Heart left ventricle (tissue), 16 donors: ENCODE results near the gene GRB2. TPM values are rescaled to one million over a fixed set of nuclear protein-coding genes. Genes with fewer than 3 reads are reported as not detected.

Source experiments
- ATAC-seq, 4 donors: fragments of 200-7000 bp; cut with Tn5 transposase; one replicate each; pipeline ENCODE4 v1.9.1; 2020 to 2022; ENCODE audit warnings: moderate library complexity in 4 of 4, mild to moderate bottlenecking in 3 of 4, moderate number of reproducible peaks in 1 of 4
- DNase-seq, 5 donors: peaks; one replicate each; pipeline ENCODE4 v3.0.0-alpha.2; 2020
- H3K27ac ChIP-seq, 12 donors: fragments of 200-600 bp; sonication (generic) in 4 of 12; one replicate each; pipeline versions ENCODE4 v1.5.0 to v1.8.0; 2016 to 2022; ENCODE audit warnings: mild to moderate bottlenecking in 2 of 12
- H3K27me3 ChIP-seq, 9 donors: fragments of 200-600 bp; sonication (generic) in 2 of 9; one replicate each; pipeline versions ENCODE4 v1.5.1 to v1.8.0; 2016 to 2022; ENCODE audit warnings: mild to moderate bottlenecking in 3 of 9
- H3K36me3 ChIP-seq, 9 donors: fragments of 200-600 bp; sonication (generic) in 2 of 9; one replicate each; pipeline versions ENCODE4 v1.5.0 to v1.8.0; 2018 to 2022; ENCODE audit warnings: mild to moderate bottlenecking in 2 of 9
- H3K4me1 ChIP-seq, 12 donors: fragments of 200-600 bp; sonication (generic) in 4 of 12; one replicate each; pipeline versions ENCODE4 v1.5.0 to v1.8.0; 2016 to 2022; ENCODE audit warnings: mild to moderate bottlenecking in 3 of 12
- H3K4me3 ChIP-seq, 12 donors: fragments of 200-600 bp; sonication (generic) in 4 of 12; one replicate each; pipeline versions ENCODE4 v1.5.0 to v1.8.0; 2017 to 2022; ENCODE audit warnings: mild to moderate bottlenecking in 9 of 12, moderate library complexity in 4 of 12
- H3K9me3 ChIP-seq, 12 donors: fragments of 200-600 bp; sonication (generic) in 4 of 12; one replicate each; pipeline versions ENCODE4 v1.5.0 to v1.8.0; 2016 to 2022; ENCODE audit warnings: mild to moderate bottlenecking in 1 of 12
- POLR2A ChIP-seq, 2 donors: fragments of 450-650 bp; IDR thresholded peaks; one replicate each; pipeline ENCODE4 v1.6.1; 2017; ENCODE audit warnings: antibody characterized with exemption in 2 of 2, mild to moderate bottlenecking in 2 of 2, moderate library complexity in 2 of 2
- WGBS, 4 donors: extraction: QIAGEN DNeasy Blood & Tissue Kit in 2 of 4; methylation state at CpG; one replicate each; pipeline versions ENCODE4 v1.1.5 to v1.1.7; 2013 to 2018; 5-methylcytosine and 5-hydroxymethylcytosine counted together
- intact Hi-C, 10 donors: fragments of 100-400 bp; cut with DNase I; formaldehyde crosslinking; loops; one replicate each; pipeline versions ENCODE4 v1.11.1 to v1.14.2; 2022
- polyA plus RNA-seq, 2 donors: library from polyadenylated mRNA; stranded (reverse); fragments of 200-250 nt; gene quantifications; one replicate each; pipeline ENCODE4 v1.2.3, GENCODE V29; 2013
- total RNA-seq, 9 donors: library from RNA; depleted of rRNA in 2 of 9; stranded (reverse); fragments of >200 nt in 2 of 9; fragmentation: NEBNext Ultra II Directional in 3 of 9; extraction: Animal tissue kit (Norgen Biotek cat#: 25700) in 3 of 9; gene quantifications; one replicate each; pipeline versions ENCODE4 v1.1.0 to v1.2.4, GENCODE V29; 2016 to 2023
- TF ChIP-seq, protein P1 (sequence below), 12 donors: fragments of 200-600 bp; sonication (generic) in 4 of 12; IDR thresholded peaks; one replicate each; pipeline versions ENCODE4 v1.5.0 to v1.8.0; 2018 to 2022; ENCODE audit warnings: antibody characterized with exemption in 12 of 12, mild to moderate bottlenecking in 5 of 12
- donor health status: ischemic (EF 13 %, LVEDD 7.1; RV severe dilation, severe dysfunction).
- donor health status: healthy with polysubstance abuse.
- donor health status: DM: no; HTN: yes; CAD: no.
- donor health status: DM: no; HTN: no; CAD: no.
- donor health status: ischemic (EF 25% LVEDD 6.9; RV normal size, moderate dysfunction).
- donor health status: ischemic (EF 25% LVEDD 5.7; RV mildly dilated, moderate dysfunction).
- donor health status: healthy.
- donor health status: DM: yes; HTN: yes; CAD: no.
- donor health status: ischemic (EF 35%, LVEDD 5.7; RV mildly dilated, moderate dysfunction).
- donor health status: nonischemic (EF 11% LVEDD 7.7; RV severe dilation, severe dysfunction).
- donor health status: DM: yes; HTN: yes; CAD: no.
- donor health status: PGD.
- donor health status: ischemic (EF 29% LVEDD 5.4; RV normal size, mild dysfunction).
- donor health status: nonischemic (EF 23%, LVEDD 6.1; RV moderate dilation, normal function).

The GRB2 gene
- total and polyA plus RNA-seq, 11 donors, result 24.5 to 145 (median 67.7) TPM

DNA sequence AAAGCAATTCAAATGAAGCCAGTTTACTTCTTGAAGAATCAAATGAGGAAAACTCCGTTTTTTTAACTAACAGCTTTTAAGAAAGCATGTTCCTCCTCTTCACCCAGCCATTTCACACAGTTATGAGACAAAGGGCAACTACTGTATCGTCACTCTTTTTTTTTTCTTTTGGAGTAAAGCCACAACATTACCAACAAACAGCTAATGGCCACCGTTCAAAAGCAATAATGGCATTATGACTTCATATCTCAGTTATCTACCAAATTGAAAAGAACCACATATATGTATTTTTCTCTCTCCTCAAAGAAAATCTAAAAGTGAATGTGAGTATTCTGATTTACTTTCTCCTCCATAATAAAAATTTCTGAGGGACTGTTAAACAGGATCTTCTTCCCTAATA is 14.5 kb downstream of the GRB2 start:
- H3K4me1 ChIP-seq, result peaks cover 0 to 95% (median 38%) of the 10 kb centered on the region in 12 donors
- no peak for DNase-seq

DNA sequence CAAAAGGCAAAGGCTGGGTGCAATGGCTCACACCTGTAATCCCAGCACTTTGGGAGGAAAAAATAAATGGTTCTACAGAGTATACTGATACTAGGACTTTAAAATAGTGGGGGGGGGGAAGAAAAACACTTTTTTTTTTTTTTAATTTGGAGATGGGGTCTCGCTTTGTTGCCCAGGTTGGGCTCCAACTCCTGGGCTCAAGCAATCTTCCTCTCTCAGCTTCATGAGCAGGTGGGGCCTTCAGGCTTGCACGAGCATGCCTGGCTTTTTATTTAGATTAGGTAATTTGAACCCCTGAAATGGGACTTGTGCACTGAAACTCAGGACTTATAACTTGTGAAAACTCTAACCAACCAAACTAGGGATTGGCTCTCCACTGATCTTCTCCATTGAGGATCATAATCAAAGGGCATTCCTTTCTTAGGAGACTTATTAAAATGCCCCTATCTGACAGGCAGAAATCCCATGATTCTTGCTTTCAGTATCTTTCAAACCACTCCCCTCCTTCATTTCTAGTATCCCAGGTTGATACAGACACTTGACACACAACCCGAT is 16.9 kb downstream of the GRB2 start:
- H3K9me3 ChIP-seq, result no peaks in the 10 kb centered on the region
- no peak overlapping the region for H3K4me3 ChIP-seq
- H3K27ac ChIP-seq, result peak overlapping the region in 1 of 12 donors; percentile 2
- intact Hi-C loops, result no loop called here
- WGBS, 4 donors, result 61 to 88% (median 74%) methylated on average over 3 of the region's 3 CpGs
- no peak for TF ChIP-seq POLR2A (IDR thresholded peaks at IDR 0.05)
- TF ChIP-seq, protein P1, sequence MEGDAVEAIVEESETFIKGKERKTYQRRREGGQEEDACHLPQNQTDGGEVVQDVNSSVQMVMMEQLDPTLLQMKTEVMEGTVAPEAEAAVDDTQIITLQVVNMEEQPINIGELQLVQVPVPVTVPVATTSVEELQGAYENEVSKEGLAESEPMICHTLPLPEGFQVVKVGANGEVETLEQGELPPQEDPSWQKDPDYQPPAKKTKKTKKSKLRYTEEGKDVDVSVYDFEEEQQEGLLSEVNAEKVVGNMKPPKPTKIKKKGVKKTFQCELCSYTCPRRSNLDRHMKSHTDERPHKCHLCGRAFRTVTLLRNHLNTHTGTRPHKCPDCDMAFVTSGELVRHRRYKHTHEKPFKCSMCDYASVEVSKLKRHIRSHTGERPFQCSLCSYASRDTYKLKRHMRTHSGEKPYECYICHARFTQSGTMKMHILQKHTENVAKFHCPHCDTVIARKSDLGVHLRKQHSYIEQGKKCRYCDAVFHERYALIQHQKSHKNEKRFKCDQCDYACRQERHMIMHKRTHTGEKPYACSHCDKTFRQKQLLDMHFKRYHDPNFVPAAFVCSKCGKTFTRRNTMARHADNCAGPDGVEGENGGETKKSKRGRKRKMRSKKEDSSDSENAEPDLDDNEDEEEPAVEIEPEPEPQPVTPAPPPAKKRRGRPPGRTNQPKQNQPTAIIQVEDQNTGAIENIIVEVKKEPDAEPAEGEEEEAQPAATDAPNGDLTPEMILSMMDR (IDR thresholded peaks at IDR 0.05), result no peak
- H3K27me3 ChIP-seq, result no peaks in the 10 kb centered on the region
- DNase-seq, result no peak
- H3K4me1 ChIP-seq, result peaks cover 0 to 97% (median 22%) of the 10 kb centered on the region in 12 donors
- no peak for ATAC-seq
- peaks cover 0 to 56% (median 8%) of the 10 kb centered on the region in 9 donors for H3K36me3 ChIP-seq

More for the DNA sequence above, 14.5 kb downstream of the GRB2 start:
- TF ChIP-seq, protein P1 (IDR thresholded peaks at IDR 0.05), result no peak
- no peak for TF ChIP-seq POLR2A (IDR thresholded peaks at IDR 0.05)
- ATAC-seq, result no peak
- 43 to 54% (median 46%) methylated on average over 3 of the region's 3 CpGs for WGBS, 4 donors
- no peaks in the 10 kb centered on the region for H3K27me3 ChIP-seq
- H3K36me3 ChIP-seq, result peaks cover 0 to 51% (median 8%) of the 10 kb centered on the region in 9 donors
- H3K4me3 ChIP-seq, result no peak overlapping the region
- H3K27ac ChIP-seq, result peak overlapping the region in 4 of 12 donors; percentile 2 to 84 (median 12)
- intact Hi-C loops, result no loop called here
- no peaks in the 10 kb centered on the region for H3K9me3 ChIP-seq

DNA sequence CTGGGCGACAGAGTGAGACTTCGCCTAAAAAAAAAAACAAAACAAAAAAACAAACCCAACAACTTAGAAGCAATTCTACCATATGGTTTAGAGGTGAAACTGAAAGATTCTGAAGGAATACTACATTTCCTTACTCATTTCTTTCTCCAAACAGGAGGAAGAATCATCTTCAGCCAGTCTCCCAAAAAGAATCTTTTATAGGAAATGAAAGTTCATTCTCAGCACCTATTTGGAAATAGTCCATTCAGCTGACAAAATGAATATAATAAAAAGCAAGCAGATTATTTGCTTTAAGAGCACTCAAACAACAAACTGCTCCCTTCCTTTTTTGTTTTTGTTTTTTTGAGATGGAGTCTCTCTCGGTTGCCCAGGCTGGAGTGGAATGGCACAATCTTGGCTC is 17.7 kb downstream of the GRB2 start:
- TF ChIP-seq, protein P1 (IDR thresholded peaks at IDR 0.05), result no peak
- no peak for TF ChIP-seq POLR2A (IDR thresholded peaks at IDR 0.05)
- 86 to 92% (median 91%) methylated on average over 3 of the region's 3 CpGs for WGBS, 4 donors
- intact Hi-C loops, result no loop called here

DNA sequence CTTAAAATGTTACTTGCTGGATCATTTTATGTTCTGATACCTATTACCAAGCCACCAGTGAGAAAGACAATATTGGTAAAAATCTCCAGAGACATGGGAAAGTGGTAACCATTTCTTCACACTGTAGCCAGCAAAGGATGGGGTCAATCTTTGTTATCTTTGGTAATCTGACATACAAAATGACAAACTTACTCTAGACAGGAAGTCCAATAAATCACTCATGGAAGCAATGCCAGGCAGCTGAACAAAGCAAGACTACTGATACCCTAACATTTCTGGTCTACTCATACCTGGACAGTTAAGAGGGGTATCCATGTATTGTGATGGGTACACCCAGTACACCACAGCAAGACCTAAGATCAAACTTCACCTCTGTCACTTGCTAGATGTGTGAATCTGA is 19.0 kb downstream of the GRB2 start:
- intact Hi-C loops, result no loop called here
- no peaks in the 10 kb centered on the region for H3K27me3 ChIP-seq
- H3K9me3 ChIP-seq, result no peaks in the 10 kb centered on the region
- H3K4me1 ChIP-seq, result peaks cover 0 to 89% (median 10%) of the 10 kb centered on the region in 12 donors
- H3K36me3 ChIP-seq, result peaks cover 0 to 37% (median 8%) of the 10 kb centered on the region in 9 donors
- ATAC-seq (no peak), DNase-seq (no peak)
- TF ChIP-seq POLR2A (IDR thresholded peaks at IDR 0.05), result no peak
- TF ChIP-seq, protein P1 (IDR thresholded peaks at IDR 0.05), result no peak
- no peak overlapping the region for H3K4me3 ChIP-seq
- no peak overlapping the region for H3K27ac ChIP-seq

More for the DNA sequence above, 17.7 kb downstream of the GRB2 start:
- H3K27me3 ChIP-seq, result no peaks in the 10 kb centered on the region
- H3K4me3 ChIP-seq, result no peak overlapping the region
- H3K9me3 ChIP-seq, result no peaks in the 10 kb centered on the region
- ATAC-seq (no peak), DNase-seq (no peak)
- H3K36me3 ChIP-seq, result peaks cover 0 to 50% (median 8%) of the 10 kb centered on the region in 9 donors
- peaks cover 0 to 97% (median 16%) of the 10 kb centered on the region in 12 donors for H3K4me1 ChIP-seq
- peak overlapping the region in 1 of 12 donors; percentile 2 for H3K27ac ChIP-seq
